ENCODE data around the gene RGS4.

The RGS4 gene

GRCh38 chr1:163069142-163069541, at the start of gene RGS4:
Gene RGS4 (plus strand): TSS chr1:163069361. CDS start chr1:163069485, 124 bp downstream.
- no peak for DNase-seq (ENCODE audit: low read depth)

GRCh38 chr1:163022129-163022528, 47.0 kb upstream of the RGS4 start:
- DNase-seq (ENCODE audit: low read depth) = no peak

- no peak for DNase-seq (ENCODE audit: low read depth)
Measured at GRCh38 chr1:163027610-163028009, 41.6 kb upstream of the RGS4 start.

- DNase-seq (ENCODE audit: low read depth) = no peak
Measured at GRCh38 chr1:163029901-163030300, 39.3 kb upstream of the RGS4 start.

GRCh38 chr1:163035446-163036249, 33.5 kb upstream of the RGS4 start:
- no peak for DNase-seq (ENCODE audit: low read depth)

- DNase-seq (ENCODE audit: low read depth) = no peak
Measured at GRCh38 chr1:163036671-163037070, 32.5 kb upstream of the RGS4 start.

GRCh38 chr1:163038928-163039706, 30.0 kb upstream of the RGS4 start:
- DNase-seq (ENCODE audit: low read depth) = no peak

DNA sequence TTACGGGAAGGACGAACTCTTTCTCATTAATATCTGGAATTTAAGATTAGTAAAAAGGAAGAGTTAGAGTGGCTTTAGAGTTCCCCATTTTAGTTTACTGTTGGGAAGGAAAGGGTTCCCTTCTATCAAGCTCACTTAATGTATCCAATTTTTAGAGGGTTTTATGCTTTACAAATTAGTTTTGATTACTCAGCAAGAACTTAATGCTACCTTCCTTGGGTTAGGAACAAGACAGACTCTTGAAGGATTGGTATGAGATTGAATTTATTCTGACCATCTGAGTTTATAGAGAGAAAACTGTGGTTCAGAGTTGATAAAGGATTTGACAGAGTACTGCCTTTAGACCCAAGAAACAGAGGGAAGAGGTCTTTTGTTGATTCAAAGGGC, 29.5 kb upstream of the RGS4 start:
- no peak for DNase-seq (ENCODE audit: low read depth)

DNA sequence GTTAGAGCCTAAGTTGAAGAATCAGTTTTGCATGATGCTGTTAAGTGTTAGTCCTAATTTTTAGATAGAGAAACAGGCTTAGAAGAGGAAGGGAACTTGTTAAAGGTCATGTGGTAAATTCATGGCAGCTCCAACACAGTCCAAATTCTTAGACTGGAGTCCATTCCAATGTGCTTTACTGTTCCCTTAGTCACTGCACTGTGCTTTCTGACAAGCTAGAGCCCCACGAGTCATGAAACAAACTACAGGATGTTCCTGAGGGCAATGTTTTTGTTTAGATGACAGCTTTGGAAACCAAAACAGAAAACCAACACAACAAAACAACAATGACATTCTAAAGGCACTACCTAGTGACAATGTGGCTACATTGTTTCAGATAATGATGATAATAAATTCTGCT, 23.1 kb upstream of the RGS4 start:
- DNase-seq (ENCODE audit: low read depth) = no peak

GRCh38 chr1:163047951-163048659, 21.1 kb upstream of the RGS4 start:
- no peak for DNase-seq (ENCODE audit: low read depth)

DNA sequence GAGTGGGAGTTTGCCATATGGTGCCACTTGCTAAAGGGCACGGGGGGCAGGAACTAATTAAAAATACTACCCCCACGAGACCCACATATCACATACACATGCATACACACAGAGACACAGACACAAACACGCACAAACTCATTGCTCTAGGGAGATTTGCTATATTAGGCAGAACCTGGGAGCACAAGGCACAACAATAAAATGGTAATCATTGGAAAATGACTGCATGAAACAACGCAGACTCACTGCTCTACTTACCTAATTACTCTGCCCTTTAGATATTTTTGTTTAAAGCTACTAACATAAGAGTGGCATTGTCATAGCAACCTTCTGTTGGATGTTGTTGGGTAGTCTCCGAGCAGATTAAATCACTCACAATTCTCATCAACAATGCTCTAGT, 20.3 kb upstream of the RGS4 start:
- no peak for DNase-seq (ENCODE audit: low read depth)

GRCh38 chr1:163049296-163049695, 19.9 kb upstream of the RGS4 start:
- no peak for DNase-seq (ENCODE audit: low read depth)

- no peak for DNase-seq (ENCODE audit: low read depth)
Measured at GRCh38 chr1:163050496-163050895, 18.7 kb upstream of the RGS4 start.

- DNase-seq (ENCODE audit: low read depth) = no peak
Measured at GRCh38 chr1:163054181-163054591, 15.0 kb upstream of the RGS4 start.

GRCh38 chr1:163055005-163055404, 14.2 kb upstream of the RGS4 start:
- no peak for DNase-seq (ENCODE audit: low read depth)

DNA sequence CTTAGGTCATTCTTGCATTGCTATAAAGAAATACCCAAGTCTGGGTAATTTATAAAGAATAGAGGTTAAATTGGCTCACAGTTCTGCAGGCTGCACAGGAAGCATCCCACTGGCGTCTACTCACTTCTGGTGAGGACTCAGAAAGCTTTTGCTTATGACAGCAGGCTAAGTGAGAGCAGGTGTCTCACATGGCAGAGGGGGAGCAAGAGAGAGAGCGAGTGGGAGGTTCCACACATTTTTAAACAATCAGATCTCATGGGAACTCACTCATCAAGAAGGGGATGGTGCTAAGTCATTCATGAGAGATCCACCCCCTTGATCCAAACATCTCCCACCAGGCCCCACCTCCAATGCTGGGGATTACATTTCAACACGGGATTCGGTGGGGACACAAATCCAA, 13.6 kb upstream of the RGS4 start:
- DNase-seq (ENCODE audit: low read depth) = no peak

DNA sequence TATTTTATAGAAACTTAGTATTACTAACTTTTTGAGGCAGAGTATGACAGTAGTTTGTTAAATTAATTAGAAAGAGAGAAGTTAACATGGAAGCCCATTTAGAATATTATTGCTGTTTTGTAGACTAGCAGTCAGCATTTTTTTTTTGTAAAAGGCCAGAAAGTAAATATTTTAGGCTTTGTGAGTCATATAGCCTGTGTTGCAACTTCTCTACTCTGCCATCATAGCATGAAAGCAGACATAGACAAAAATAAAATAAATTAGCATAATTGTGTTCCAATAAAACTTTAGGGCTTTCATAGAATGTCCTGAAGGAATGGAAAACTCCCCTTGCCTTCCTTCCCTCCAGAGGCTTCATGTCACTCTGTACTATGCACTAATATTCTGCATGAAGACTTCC, 12.3 kb upstream of the RGS4 start:
- DNase-seq (ENCODE audit: low read depth) = no peak

- DNase-seq (ENCODE audit: low read depth) = no peak
Measured at GRCh38 chr1:163060343-163061007, 8.7 kb upstream of the RGS4 start.

- no peak for DNase-seq (ENCODE audit: low read depth)
Measured at GRCh38 chr1:163063143-163063542, 6.0 kb upstream of the RGS4 start.

DNA sequence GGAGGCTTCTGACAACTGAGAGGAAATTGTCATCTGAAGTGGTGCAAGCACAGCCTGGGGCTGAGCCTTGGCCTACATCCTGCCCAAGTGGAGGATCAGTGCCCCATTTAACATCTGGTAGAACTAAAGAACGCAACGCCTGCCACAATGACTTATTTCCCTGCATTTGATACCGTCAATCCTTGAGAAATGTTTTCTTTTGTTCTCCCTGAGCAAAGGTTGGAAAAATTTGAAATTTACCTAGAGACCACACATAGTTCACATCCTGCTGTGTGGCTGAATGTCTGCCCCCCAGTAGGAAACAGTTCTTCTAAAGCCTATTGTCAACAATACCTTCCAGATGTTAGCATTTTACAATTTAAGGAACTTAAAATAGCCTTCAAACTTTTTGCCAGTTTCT, 5.6 kb upstream of the RGS4 start:
- no peak for DNase-seq (ENCODE audit: low read depth)

GRCh38 chr1:163066168-163066567, 3.0 kb upstream of the RGS4 start:
- no peak for DNase-seq (ENCODE audit: low read depth)

DNA sequence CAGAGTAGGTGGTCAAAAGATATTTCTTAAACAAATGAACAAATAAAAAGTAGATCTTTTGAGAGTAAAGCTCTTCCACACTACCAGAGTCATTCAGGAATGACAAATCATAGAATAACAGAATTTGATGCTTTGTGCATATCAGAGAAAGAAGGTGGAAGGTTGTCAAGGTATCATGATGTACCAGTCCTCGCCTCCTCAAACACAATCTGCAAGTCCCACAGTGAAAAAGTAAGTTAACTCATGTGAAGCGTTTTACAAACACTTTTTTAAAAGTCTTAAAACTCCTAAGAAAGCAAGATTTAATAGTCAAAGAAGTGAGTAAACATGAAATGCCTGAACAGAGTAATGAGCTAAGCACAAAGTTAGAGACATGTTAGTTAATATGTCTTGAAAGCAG, 2.5 kb upstream of the RGS4 start:
- no peak for DNase-seq (ENCODE audit: low read depth)
